GM23338 (cell line): ENCODE data around the gene FOXA2. TPM values are rescaled to one million over a fixed set of nuclear protein-coding genes. Genes with fewer than 3 reads are reported as not detected.

Experiments used
- CREB1 ChIP-seq: fragments of 250-450 bp; sonication (Bioruptor Pico); IDR thresholded peaks from 2 replicates; pipeline ENCODE4 v1.5.0; 2020; ENCODE audit warnings: low read depth, mild to moderate bottlenecking, moderate library complexity
- EZH2 ChIP-seq: fragments of 200-600 bp; sonication (generic); IDR thresholded peaks from one replicate; pipeline ENCODE4 v1.8.0; 2017; ENCODE audit warnings: antibody characterized with exemption, mild to moderate bottlenecking, low read depth; ENCODE audit not compliant: unreplicated experiment
- JUNB ChIP-seq: IDR thresholded peaks from one replicate; pipeline ENCODE4 v1.6.1; 2016; ENCODE audit warnings: antibody characterized with exemption; ENCODE audit not compliant: unreplicated experiment
- POLR2AphosphoS5 ChIP-seq: IDR thresholded peaks from 2 replicates; pipeline ENCODE4 v1.6.1; 2016; ENCODE audit warnings: antibody characterized with exemption, low read depth
- REST ChIP-seq: IDR thresholded peaks from one replicate; pipeline ENCODE4 v1.6.1; 2018; ENCODE audit warnings: antibody characterized with exemption; ENCODE audit not compliant: unreplicated experiment
- STAT1 ChIP-seq: IDR thresholded peaks from one replicate; pipeline ENCODE4 v1.6.1; 2016; ENCODE audit warnings: antibody characterized with exemption; ENCODE audit not compliant: unreplicated experiment
- ZNF114 ChIP-seq: fragments of 250-450 bp; sonication (Bioruptor Pico); IDR thresholded peaks from 2 replicates; pipeline ENCODE4 v1.5.0; 2020; ENCODE audit warnings: mild to moderate bottlenecking, moderate library complexity
- ZNF462 ChIP-seq: fragments of 250-450 bp; sonication (Bioruptor Pico); IDR thresholded peaks from 2 replicates; pipeline ENCODE4 v1.5.0; 2020; ENCODE audit warnings: mild to moderate bottlenecking, moderate library complexity
- polyA plus RNA-seq: library from polyadenylated mRNA; unstranded; fragments of >200 nt; fragmentation: Nextera tagmentation; extraction: Ambion mirVana; gene quantifications from 2 replicates; pipeline ENCODE4 v1.2.1, GENCODE V29; 2016
- total RNA-seq: library from RNA; depleted of rRNA; stranded (reverse); fragments of >200 nt; shearing (Covaris generic); gene quantifications from 2 replicates; pipeline ENCODE4 v1.2.3, GENCODE V29; 2014

The FOXA2 gene
- total and polyA plus RNA-seq, 2 experiments from 2014 or later = not detected

GRCh38 chr20:22626496-22626895 is 42.1 kb upstream of the FOXA2 start (continued):
- TF ChIP-seq ZNF462 (CRISPR knock-in tag) (no peak), REST (no peak), POLR2AphosphoS5 (no peak), EZH2 (no peak), JUNB (no peak), CREB1 (CRISPR knock-in tag) (no peak), STAT1 (no peak), ZNF114 (CRISPR knock-in tag) (no peak)
